B cell (primary cell): Measurements from ENCODE around the gene TENT4A.

Experiments
- EZH2 ChIP-seq: IDR thresholded peaks from 2 replicates; pipeline ENCODE4 v1.6.1; 2012; ENCODE audit warnings: borderline replicate concordance, low read depth, mild to moderate bottlenecking, moderate library complexity, low read length; ENCODE audit not compliant: insufficient read depth, poor library complexity, severe bottlenecking
- TF ChIP-seq, protein P1 (sequence below): fragments of 200-600 bp; IDR thresholded peaks from one replicate; pipeline ENCODE4 v1.8.0; 2022; ENCODE audit warnings: antibody characterized with exemption, mild to moderate bottlenecking

DNA sequence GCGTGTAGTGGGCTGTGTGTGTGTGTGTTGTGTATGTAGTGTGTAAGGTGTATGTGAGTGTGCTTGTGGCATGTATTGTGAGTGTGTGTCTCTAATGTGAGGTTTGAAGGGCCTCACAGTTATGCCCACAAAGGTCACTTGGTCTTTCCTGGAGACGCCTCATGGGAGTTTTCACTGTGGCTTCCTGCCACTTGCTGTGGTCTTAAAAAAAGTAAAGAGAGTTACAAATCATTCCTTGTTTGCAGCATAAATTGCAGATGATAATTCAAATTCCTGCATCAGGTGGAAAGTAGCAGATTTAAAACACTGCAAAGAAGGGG, 72.6 kb downstream of the TENT4A start:
- TF ChIP-seq, protein P1, sequence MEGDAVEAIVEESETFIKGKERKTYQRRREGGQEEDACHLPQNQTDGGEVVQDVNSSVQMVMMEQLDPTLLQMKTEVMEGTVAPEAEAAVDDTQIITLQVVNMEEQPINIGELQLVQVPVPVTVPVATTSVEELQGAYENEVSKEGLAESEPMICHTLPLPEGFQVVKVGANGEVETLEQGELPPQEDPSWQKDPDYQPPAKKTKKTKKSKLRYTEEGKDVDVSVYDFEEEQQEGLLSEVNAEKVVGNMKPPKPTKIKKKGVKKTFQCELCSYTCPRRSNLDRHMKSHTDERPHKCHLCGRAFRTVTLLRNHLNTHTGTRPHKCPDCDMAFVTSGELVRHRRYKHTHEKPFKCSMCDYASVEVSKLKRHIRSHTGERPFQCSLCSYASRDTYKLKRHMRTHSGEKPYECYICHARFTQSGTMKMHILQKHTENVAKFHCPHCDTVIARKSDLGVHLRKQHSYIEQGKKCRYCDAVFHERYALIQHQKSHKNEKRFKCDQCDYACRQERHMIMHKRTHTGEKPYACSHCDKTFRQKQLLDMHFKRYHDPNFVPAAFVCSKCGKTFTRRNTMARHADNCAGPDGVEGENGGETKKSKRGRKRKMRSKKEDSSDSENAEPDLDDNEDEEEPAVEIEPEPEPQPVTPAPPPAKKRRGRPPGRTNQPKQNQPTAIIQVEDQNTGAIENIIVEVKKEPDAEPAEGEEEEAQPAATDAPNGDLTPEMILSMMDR, result no peak
- TF ChIP-seq EZH2, result no peak
